ENCODE data around the gene KIR3DL3. TPM values are rescaled to one million over a fixed set of nuclear protein-coding genes. Genes with fewer than 3 reads are reported as not detected.
"Not testable (repeated sequence)": the region's sequence is repeated elsewhere in the genome, so short reads cannot be mapped to it uniquely, and the experiment has no call there.

KIR3DL3 gene
- total RNA-seq = not detected

DNA sequence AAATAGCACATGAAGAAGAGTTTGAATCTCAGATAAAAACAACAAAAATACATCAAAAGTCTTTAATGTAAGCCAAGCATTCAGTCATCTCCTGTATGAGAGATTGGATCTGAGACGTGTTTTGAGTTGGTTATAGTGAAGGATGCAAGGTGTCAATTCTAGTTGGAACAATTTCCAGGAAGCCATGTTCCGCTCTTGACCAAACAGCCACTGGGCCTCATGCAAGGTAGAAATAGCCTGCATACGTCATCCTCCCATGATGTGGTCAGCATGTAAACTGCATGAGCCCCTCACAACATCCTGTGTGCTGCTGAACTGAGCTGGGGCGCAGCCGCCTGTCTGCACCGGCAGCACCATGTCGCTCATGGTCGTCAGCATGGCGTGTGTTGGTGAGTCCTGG lies at the start of gene KIR3DL3:
TSS of gene KIR3DL3 (plus strand) at position 301 of the 400 bp plus-strand sequence. CDS start at position 356, 55 bp downstream.
- Histone ChIP-seq H3K36me3 (no peaks in the 10 kb centered on the region), H3K27me3 (no peaks in the 10 kb centered on the region), H3K4me3 (no peak within 1 kb of the TSS), H3K4me1 (no peaks in the 10 kb centered on the region), H3K9me3 (peaks cover 0 to 12% of the 10 kb centered on the region in 2 donors), H3K27ac (no peak within 1 kb of the TSS)
- TF ChIP-seq, protein P1, sequence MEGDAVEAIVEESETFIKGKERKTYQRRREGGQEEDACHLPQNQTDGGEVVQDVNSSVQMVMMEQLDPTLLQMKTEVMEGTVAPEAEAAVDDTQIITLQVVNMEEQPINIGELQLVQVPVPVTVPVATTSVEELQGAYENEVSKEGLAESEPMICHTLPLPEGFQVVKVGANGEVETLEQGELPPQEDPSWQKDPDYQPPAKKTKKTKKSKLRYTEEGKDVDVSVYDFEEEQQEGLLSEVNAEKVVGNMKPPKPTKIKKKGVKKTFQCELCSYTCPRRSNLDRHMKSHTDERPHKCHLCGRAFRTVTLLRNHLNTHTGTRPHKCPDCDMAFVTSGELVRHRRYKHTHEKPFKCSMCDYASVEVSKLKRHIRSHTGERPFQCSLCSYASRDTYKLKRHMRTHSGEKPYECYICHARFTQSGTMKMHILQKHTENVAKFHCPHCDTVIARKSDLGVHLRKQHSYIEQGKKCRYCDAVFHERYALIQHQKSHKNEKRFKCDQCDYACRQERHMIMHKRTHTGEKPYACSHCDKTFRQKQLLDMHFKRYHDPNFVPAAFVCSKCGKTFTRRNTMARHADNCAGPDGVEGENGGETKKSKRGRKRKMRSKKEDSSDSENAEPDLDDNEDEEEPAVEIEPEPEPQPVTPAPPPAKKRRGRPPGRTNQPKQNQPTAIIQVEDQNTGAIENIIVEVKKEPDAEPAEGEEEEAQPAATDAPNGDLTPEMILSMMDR (IDR thresholded peaks at IDR 0.05) = no peak
- peak; percentile 23 for DNase-seq (ENCODE audit: low spot score)

DNA sequence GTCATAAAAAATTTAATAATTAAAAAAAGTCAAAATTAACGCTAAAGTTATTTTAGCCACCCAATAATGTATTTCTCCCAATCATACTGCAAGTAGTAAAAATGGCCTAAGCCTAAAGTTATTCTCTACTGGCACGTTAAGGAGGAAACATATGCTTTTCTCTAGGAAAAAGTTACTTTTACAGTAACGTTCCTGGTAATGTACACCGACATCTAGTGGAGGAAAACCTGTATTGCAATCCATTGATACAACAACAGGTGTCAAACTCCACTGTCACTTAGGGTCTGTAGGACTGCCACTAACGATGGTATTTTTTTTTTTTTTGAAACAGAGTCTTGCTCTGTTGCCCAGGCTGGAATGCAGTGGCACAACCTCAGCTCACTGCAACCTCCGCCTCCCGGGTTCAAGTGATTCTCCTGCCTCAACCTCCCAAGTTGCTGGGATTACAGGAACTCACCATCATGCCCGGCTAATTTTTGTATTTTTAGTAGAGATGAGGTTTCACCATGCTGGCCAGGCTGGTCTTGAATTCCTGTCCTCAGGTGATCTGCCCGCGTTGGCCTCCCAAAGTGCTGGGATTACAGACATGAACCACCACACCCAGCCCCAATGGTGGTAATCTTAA lies 47.9 kb upstream of the KIR3DL3 start:
- TF ChIP-seq, protein P1 (IDR thresholded peaks at IDR 0.05) = peak; percentile 77 to 85
- H3K36me3 ChIP-seq; H3K27me3 ChIP-seq; H3K4me1 ChIP-seq; H3K27ac ChIP-seq; H3K9me3 ChIP-seq; H3K4me3 ChIP-seq; DNase-seq (ENCODE audit: low spot score): not testable (repeated sequence)

DNA sequence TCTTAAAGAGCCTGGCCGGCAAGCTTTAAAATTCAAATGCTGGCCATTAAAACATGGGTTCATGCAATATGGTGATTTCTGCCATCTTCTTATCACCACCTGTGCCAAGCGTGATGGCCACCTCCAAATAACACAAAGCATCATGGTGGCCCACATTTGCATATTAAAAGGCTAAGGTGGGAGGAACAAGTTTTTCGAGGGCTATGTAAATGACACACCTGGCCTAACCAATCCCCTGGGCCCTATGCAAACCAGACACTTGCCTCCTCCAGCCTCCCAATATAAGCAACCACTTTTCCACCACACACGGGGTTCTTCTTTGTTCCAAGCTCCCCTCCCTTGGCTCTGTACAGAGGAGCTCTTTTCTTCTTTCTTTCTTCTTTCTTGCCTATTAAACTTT lies 47.0 kb upstream of the KIR3DL3 start:
- DNase-seq (ENCODE audit: low spot score) = no peak

DNA sequence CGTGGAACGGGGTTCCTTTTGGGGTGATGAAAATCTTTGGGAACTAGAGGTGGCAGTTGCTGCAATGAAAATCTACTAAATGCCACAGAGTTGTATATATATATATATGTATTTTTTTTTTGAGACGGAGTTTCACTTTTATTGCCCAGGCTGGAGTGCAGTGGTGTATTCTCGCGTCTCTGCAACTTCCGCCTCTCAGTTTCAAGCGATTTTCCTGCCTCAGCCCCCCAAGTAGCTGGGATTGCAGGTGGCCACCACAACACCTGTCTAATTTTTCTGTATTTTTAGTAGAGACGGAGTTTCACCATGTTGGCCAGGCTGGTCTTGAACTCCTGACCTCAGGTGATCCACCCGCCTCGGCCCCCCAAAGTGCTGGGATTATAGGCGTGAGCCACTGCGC lies 42.6 kb upstream of the KIR3DL3 start:
- not testable (repeated sequence) for DNase-seq (ENCODE audit: low spot score); H3K4me1 ChIP-seq; H3K27me3 ChIP-seq; H3K27ac ChIP-seq; H3K4me3 ChIP-seq; H3K36me3 ChIP-seq; H3K9me3 ChIP-seq

More for the DNA sequence above, 47.0 kb upstream of the KIR3DL3 start:
- no peaks in the 10 kb centered on the region for H3K4me1 ChIP-seq
- no peaks in the 10 kb centered on the region for H3K9me3 ChIP-seq
- no peak overlapping the region for H3K4me3 ChIP-seq
- no peak overlapping the region for H3K27ac ChIP-seq
- no peaks in the 10 kb centered on the region for H3K27me3 ChIP-seq
- TF ChIP-seq, protein P1 (IDR thresholded peaks at IDR 0.05) = no peak
- no peaks in the 10 kb centered on the region for H3K36me3 ChIP-seq

DNA sequence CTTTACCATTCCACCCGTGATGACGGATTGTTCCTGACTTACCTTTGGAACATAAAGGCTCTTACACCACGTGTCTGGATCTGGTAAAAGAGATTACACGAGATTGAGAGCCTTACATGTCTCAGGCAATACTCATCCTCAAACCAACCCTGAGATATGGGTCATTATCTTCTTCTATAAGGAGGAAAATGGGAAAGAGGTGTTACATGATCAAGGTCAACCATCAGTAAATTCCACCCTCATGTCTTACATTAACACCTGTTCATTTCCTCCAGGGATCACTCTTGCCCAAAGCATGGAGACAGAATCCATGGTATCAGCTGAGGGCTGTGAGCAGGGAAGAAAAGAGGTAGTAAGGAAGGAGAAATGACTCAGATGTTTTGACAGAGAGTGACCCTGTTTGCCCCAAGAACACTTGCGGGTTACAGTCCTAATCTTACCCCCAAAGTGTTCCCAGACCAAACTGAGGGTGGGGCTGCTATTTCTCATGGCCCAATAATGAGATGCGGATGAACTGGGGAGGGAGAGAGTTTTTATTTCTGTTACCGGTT lies 41.9 kb upstream of the KIR3DL3 start:
- Histone ChIP-seq H3K4me1 (no peaks in the 10 kb centered on the region), H3K27me3 (no peaks in the 10 kb centered on the region), H3K9me3 (no peaks in the 10 kb centered on the region)

DNA sequence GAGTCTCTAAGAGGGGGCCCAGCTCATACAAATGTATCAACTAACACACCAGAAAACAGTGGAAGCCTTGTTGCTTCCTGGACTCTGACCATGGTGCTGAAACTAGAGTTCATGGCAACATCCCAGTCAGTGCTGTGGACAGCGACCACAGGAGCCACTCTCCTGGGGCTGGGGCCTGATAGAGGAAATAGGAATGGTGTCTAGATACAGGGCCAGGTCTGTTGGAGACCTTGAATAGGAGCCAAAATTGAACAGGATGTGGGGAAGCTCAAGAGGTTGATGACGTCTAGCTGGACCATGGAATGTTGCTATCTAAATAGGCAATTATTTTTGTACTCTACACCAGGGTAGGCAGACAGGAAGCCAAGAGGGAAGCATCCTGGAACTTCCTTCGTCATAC lies 39.7 kb upstream of the KIR3DL3 start:
- Histone ChIP-seq H3K36me3 (no peaks in the 10 kb centered on the region), H3K4me3 (no peak overlapping the region), H3K4me1 (no peaks in the 10 kb centered on the region), H3K27me3 (no peaks in the 10 kb centered on the region), H3K9me3 (no peaks in the 10 kb centered on the region), H3K27ac (no peak overlapping the region)
- TF ChIP-seq, protein P1 (IDR thresholded peaks at IDR 0.05) = no peak
- no peak for DNase-seq (ENCODE audit: low spot score)

More for the DNA sequence above, 41.9 kb upstream of the KIR3DL3 start:
- Histone ChIP-seq H3K36me3 (no peaks in the 10 kb centered on the region), H3K4me3 (no peak overlapping the region), H3K27ac (no peak overlapping the region)
- DNase-seq (ENCODE audit: low spot score) = no peak
- TF ChIP-seq, protein P1 (IDR thresholded peaks at IDR 0.05) = no peak
